CD4-positive, alpha-beta T cell treated with Interleukin-6 for 4 hours (primary cell): ENCODE results near the gene XDH.
A peak's percentile ranks its signal among the peaks of the same experiment; 100 is the strongest.

ENCODE experiments used
- DNase-seq: peaks from one replicate; pipeline ENCODE4 v3.0.0-alpha.2; 2020; ENCODE audit warnings: mixed read lengths

Gene XDH

GRCh38 chr2:31363956-31364750 lies 50.4 kb downstream of the XDH start:
- no peak for DNase-seq

GRCh38 chr2:31362581-31362980 lies 52.0 kb downstream of the XDH start:
- DNase-seq = no peak

GRCh38 chr2:31359229-31359628 lies 55.3 kb downstream of the XDH start:
- no peak for DNase-seq

- DNase-seq = no peak
These were observed 59.7 kb downstream of the XDH start for GRCh38 chr2:31354837-31355236.

- no peak for DNase-seq
These were observed 61.4 kb downstream of the XDH start for GRCh38 chr2:31353179-31353578.

GRCh38 chr2:31349684-31350083 lies 64.9 kb downstream of the XDH start:
- no peak for DNase-seq

GRCh38 chr2:31349160-31349559 lies 65.4 kb downstream of the XDH start:
- no peak for DNase-seq

- no peak for DNase-seq
These were observed 65.9 kb downstream of the XDH start for GRCh38 chr2:31348618-31349017.

- DNase-seq = no peak
These were observed 66.8 kb downstream of the XDH start for GRCh38 chr2:31347750-31348149.

GRCh38 chr2:31347319-31347718 lies 67.2 kb downstream of the XDH start:
- no peak for DNase-seq

- no peak for DNase-seq
These were observed 70.1 kb downstream of the XDH start for GRCh38 chr2:31344447-31344846.

- no peak for DNase-seq
These were observed 73.2 kb downstream of the XDH start for GRCh38 chr2:31341351-31341750.

GRCh38 chr2:31339696-31340095 lies 74.8 kb downstream of the XDH start:
- DNase-seq = no peak

- DNase-seq = no peak
These were observed 76.7 kb downstream of the XDH start for GRCh38 chr2:31337860-31338259.

- no peak for DNase-seq
These were observed 77.3 kb downstream of the XDH start for GRCh38 chr2:31337197-31337596.

GRCh38 chr2:31335921-31336585 lies 78.5 kb downstream of the XDH start:
- DNase-seq = no peak

- no peak for DNase-seq
These were observed 80.1 kb downstream of the XDH start for GRCh38 chr2:31334311-31335026.

- DNase-seq = peak; percentile 78
These were observed 80.9 kb downstream of the XDH start for GRCh38 chr2:31333527-31334183.

GRCh38 chr2:31333046-31333445 lies 81.5 kb downstream of the XDH start:
- DNase-seq = no peak

GRCh38 chr2:31332521-31332920 lies 82.0 kb downstream of the XDH start:
- no peak for DNase-seq

GRCh38 chr2:31331156-31331555 lies 83.4 kb downstream of the XDH start:
- no peak for DNase-seq

GRCh38 chr2:31329081-31329625 lies 85.4 kb downstream of the XDH start:
- DNase-seq = no peak

- no peak for DNase-seq
These were observed 86.5 kb downstream of the XDH start for GRCh38 chr2:31328026-31328425.
